Muscle of leg (tissue), 11 donors: ENCODE measurements around the gene TTC12. TPM values are rescaled to one million over a fixed set of nuclear protein-coding genes. Genes with fewer than 3 reads are reported as not detected.

ENCODE experiments used
- DNase-seq: peaks from one replicate; pipeline ENCODE4 v3.0.0; 2013
- H3K27ac ChIP-seq: one replicate; pipeline ENCODE4 v1.5.1; 2013; ENCODE audit warnings: mild to moderate bottlenecking, low read length, control low read depth
- H3K27me3 ChIP-seq: one replicate; pipeline ENCODE4 v1.6.1; 2013; ENCODE audit warnings: low read length; ENCODE audit not compliant: control insufficient read depth, insufficient read depth
- H3K36me3 ChIP-seq: one replicate; pipeline ENCODE4 v1.6.1; 2013; ENCODE audit warnings: low read length; ENCODE audit not compliant: control insufficient read depth, insufficient read depth
- H3K4me1 ChIP-seq: one replicate; pipeline ENCODE4 v1.6.1; 2013; ENCODE audit warnings: low read length; ENCODE audit not compliant: control insufficient read depth, insufficient read depth
- H3K4me3 ChIP-seq: one replicate; pipeline ENCODE4 v1.5.1; 2013; ENCODE audit warnings: low read length, control low read depth
- H3K9me3 ChIP-seq: replicated peaks from 2 replicates; pipeline ENCODE4 v1.6.1; 2013; ENCODE audit warnings: low read depth, low read length; ENCODE audit not compliant: control insufficient read depth
- WGBS: methylation state at CpG from one replicate; pipeline ENCODE4 v1.1.5; 2013; ENCODE audit warnings: missing lambda C conversion rate; ENCODE audit not compliant: insufficient coverage; 5-methylcytosine and 5-hydroxymethylcytosine counted together
- polyA plus RNA-seq, 8 donors: library from polyadenylated mRNA; unstranded; fragments of 120-200 nt; gene quantifications; one replicate each; pipeline versions ENCODE4 v1.2.1 to v1.2.3, GENCODE V29; 2013; ENCODE audit warnings: inconsistent platforms in 1 of 8, low replicate concordance in 1 of 8; ENCODE audit not compliant: insufficient read length in 8 of 8, insufficient read depth in 1 of 8
- total RNA-seq: library from RNA; stranded (reverse); fragments of 120-200 nt; gene quantifications from one replicate; pipeline ENCODE4 v1.2.4, GENCODE V29; 2013

TTC12 gene
- total and polyA plus RNA-seq, 9 donors = 6.5 to 11.2 (median 8.5) TPM

DNA sequence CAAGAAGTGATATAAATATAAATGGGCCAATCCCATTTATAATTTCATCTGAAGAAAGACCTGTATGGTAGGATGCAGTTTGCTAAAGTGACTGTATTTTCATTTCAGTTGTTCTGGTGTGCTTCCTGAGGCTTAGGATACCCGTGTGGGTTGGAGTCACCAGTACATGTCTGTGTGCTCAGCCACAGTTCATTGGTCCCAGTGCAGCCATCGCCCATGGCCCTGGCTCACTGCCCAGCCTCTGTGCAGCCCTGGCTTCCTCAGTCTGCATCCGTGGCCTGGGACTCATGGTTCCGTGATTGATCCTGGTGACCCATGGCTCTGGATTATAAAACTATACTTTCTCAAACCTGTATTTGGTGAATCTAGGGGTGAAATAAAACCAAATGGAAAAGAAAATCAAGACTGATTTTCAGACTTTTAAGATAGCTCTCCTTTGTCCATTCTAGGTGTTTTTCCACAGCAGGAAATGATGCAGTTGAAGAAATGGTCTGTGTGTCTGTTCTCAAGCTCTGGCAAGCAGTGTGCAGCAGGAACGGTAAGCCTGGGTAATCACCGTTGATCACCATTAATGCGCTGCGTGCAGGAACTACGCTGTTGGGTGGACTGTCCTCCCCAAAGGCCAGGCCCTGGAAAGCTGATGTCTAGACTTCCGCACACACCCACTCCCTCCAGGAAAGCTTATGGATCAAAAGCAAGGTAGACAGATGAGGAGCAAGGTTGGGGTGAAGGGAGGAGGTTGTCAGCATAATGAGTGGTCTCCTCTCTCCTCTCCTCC, 27.2 kb downstream of the TTC12 start:
- H3K27ac ChIP-seq = no peak overlapping the region
- peaks cover 20% of the 10 kb centered on the region for H3K36me3 ChIP-seq
- 54% methylated on average over 2 of the region's 10 CpGs for WGBS
- no peaks in the 10 kb centered on the region for H3K9me3 ChIP-seq
- no peaks in the 10 kb centered on the region for H3K4me1 ChIP-seq
- H3K27me3 ChIP-seq = no peaks in the 10 kb centered on the region
- no peak overlapping the region for H3K4me3 ChIP-seq
- DNase-seq = no peak

DNA sequence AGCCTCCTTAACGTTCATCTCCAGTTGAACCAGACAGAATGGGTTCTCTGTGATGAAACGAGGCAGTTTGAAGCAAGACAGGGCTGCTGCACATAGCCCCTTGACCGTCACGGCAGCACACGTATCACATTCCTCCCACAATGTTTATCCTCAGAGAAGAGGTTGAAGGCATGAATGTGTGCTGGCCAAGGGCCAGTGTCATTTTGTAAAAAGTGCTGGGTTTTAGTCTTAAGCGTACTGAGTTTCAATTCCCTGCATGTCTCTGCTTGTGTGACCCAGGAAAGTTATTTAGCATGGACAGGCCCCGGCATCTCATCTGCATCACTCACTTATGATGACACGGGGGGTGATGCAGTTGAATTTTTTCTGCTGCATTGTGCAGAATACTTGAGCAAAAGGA, 31.6 kb downstream of the TTC12 start:
- Histone ChIP-seq H3K4me1 (no peaks in the 10 kb centered on the region), H3K9me3 (no peaks in the 10 kb centered on the region), H3K27ac (no peak overlapping the region), H3K4me3 (no peak overlapping the region), H3K36me3 (peaks cover 11% of the 10 kb centered on the region), H3K27me3 (no peaks in the 10 kb centered on the region)
- 50% methylated on average over 1 of the region's 8 CpGs for WGBS
- DNase-seq = no peak

DNA sequence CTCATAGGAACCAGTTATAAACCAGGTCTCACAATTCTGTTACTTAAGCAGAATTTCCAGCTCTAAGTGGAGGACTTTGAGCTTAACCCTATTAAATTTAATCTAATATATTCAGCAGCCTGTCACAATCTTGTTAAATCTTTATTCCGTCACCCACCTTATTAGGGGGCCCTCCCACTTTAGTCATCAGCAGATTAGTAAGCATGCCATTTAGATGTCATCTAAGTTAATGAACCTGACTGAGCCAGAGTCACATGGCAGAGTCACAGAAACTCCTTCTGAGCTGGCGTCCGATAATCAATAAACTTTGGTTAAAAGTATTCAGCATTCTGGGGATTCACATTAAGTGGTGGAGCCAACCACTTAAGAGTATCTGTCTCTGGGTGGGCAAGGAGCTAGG, 35.1 kb downstream of the TTC12 start:
- H3K27me3 ChIP-seq = no peaks in the 10 kb centered on the region
- 80% methylated on average over 1 of the region's 3 CpGs for WGBS
- DNase-seq = no peak
- no peaks in the 10 kb centered on the region for H3K9me3 ChIP-seq
- H3K4me3 ChIP-seq = no peak overlapping the region
- no peaks in the 10 kb centered on the region for H3K4me1 ChIP-seq
- H3K36me3 ChIP-seq = peaks cover 14% of the 10 kb centered on the region
- H3K27ac ChIP-seq = no peak overlapping the region

- no peak overlapping the region for H3K27ac ChIP-seq
These were observed 36.1 kb downstream of the TTC12 start for GRCh38 chr11:113350336-113351067.

DNA sequence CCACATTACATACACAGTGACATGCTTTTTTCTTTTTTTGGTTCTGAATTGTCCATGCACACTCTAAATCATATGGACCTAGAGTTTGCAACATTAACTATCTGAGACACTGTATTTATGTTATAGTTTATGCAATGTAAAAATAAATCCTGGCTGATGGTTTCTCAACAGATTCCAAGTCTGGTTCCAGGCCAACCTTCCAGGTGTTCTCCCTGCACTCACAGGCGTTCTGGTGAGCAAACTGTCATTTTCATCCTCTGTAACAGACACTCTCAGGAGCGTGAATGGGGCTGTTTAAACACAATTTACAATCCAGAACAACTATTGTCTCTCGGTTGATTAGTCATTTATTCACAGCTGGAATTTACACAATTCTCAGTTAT, 36.7 kb downstream of the TTC12 start:
- H3K4me1 ChIP-seq = no peaks in the 10 kb centered on the region
- no peaks in the 10 kb centered on the region for H3K9me3 ChIP-seq
- peaks cover 14% of the 10 kb centered on the region for H3K36me3 ChIP-seq
- H3K4me3 ChIP-seq = no peak overlapping the region
- WGBS = 47% methylated on average over 2 of the region's 3 CpGs
- DNase-seq = no peak
- H3K27me3 ChIP-seq = no peaks in the 10 kb centered on the region
- no peak overlapping the region for H3K27ac ChIP-seq

More at GRCh38 chr11:113350336-113351067, 36.1 kb downstream of the TTC12 start:
- no peaks in the 10 kb centered on the region for H3K4me1 ChIP-seq
- 67% methylated on average over 7 of the region's 11 CpGs for whole genome bisulfite sequencing
- no peak overlapping the region for H3K4me3 ChIP-seq
- DNase-seq = no peak
- H3K9me3 ChIP-seq = no peaks in the 10 kb centered on the region
- H3K36me3 ChIP-seq = peaks cover 14% of the 10 kb centered on the region
- H3K27me3 ChIP-seq = no peaks in the 10 kb centered on the region

GRCh38 chr11:113351480-113351879, 37.1 kb downstream of the TTC12 start:
- Histone ChIP-seq H3K27me3 (no peaks in the 10 kb centered on the region), H3K36me3 (peaks cover 14% of the 10 kb centered on the region)

GRCh38 chr11:113356203-113356602, 41.8 kb downstream of the TTC12 start:
- peaks cover 4% of the 10 kb centered on the region for H3K9me3 ChIP-seq
- H3K4me3 ChIP-seq = no peak overlapping the region
- H3K4me1 ChIP-seq = no peaks in the 10 kb centered on the region
- H3K36me3 ChIP-seq = peaks cover 36% of the 10 kb centered on the region
- 100% methylated on average over 1 of the region's 3 CpGs for WGBS
- no peaks in the 10 kb centered on the region for H3K27me3 ChIP-seq
- no peak for DNase-seq
- no peak overlapping the region for H3K27ac ChIP-seq

More at GRCh38 chr11:113351480-113351879, 37.1 kb downstream of the TTC12 start:
- H3K4me1 ChIP-seq = no peaks in the 10 kb centered on the region
- no peak overlapping the region for H3K4me3 ChIP-seq
- H3K27ac ChIP-seq = no peak overlapping the region
- H3K9me3 ChIP-seq = peaks cover 2% of the 10 kb centered on the region
- no peak for DNase-seq
- 71% methylated on average over 2 of the region's 4 CpGs for WGBS

DNA sequence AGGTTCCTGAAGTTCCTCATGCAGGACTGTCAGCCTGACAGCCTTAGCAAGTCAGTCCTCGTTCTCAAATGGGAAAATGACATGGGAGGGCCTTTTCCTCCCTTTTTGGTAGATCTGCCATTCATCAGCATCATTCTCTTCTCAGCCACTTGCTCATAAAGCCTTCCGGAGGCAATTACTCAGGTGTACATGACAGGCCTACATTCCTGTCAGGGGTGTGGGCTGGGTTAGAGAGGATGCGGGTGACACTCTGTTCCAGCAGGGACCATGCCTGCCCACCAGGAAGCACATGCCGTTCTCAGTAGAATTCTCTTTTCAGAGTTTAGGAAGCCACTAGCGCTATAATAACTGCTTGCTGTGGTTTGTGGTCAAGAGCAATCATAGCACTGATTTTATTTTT, 49.0 kb downstream of the TTC12 start:
- peaks cover 57% of the 10 kb centered on the region for H3K36me3 ChIP-seq
- no peak overlapping the region for H3K27ac ChIP-seq
- no peak overlapping the region for H3K4me3 ChIP-seq
- no peak for DNase-seq
- 100% methylated on average over 1 of the region's 5 CpGs for WGBS
- no peaks in the 10 kb centered on the region for H3K27me3 ChIP-seq
- H3K4me1 ChIP-seq = no peaks in the 10 kb centered on the region
- no peaks in the 10 kb centered on the region for H3K9me3 ChIP-seq

DNA sequence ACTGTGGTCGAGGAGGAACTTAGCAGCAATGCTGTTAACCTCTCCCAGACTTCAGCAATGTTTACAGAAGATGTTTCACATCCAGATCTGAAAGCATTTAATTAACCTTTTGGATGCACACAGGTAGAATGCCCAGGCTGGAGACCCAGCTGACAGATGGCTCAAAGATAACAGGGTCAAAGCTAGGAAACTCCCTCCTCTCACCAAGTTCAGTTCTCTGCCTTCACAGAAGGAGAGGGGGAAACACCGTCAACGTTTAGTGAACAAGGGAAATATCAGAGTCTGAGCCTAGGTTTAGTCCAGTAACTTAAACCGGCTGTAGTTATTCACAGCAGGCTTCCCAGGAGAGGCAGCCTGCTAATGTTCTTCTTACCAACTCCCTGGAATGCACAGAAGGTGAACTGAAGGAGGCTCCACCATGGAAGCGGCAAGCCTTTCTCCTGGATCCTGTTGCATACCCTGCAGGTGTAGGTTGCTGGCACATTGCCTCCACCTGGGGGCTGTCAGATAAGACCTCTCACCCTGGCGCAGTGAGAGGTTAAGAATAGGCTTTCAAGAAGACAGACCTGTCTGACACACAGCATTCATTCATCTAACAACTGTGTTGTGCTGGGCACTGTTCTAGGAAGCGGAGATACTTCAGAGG, 49.7 kb downstream of the TTC12 start:
- Histone ChIP-seq H3K27me3 (no peaks in the 10 kb centered on the region), H3K36me3 (peaks cover 50% of the 10 kb centered on the region), H3K27ac (no peak overlapping the region), H3K4me3 (no peak overlapping the region), H3K4me1 (no peaks in the 10 kb centered on the region), H3K9me3 (no peaks in the 10 kb centered on the region)
- 78% methylated on average over 4 of the region's 7 CpGs for WGBS
- no peak for DNase-seq

DNA sequence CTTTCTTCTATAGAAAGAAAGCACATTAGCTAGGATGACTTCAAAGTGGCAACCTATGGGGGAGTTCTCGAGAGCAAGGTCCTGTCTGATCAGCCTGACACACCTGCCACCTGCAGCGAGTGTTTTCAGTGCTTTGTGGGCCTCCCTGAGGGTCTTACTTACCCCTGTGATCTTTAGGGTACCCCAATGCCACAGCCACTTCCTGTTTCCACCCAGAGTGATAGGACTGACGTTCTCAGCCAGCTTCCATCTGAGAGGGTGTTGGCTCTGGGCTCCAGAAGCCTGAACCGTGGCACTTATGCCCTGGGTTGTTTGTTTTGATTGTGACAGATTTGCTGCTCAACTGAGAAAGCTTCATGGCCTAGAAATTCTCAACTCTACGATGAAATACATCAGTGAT, 51.5 kb downstream of the TTC12 start:
- H3K4me1 ChIP-seq = no peaks in the 10 kb centered on the region
- H3K36me3 ChIP-seq = peaks cover 41% of the 10 kb centered on the region
- 87% methylated on average over 3 of the region's 5 CpGs for WGBS

More for the DNA sequence above, 51.5 kb downstream of the TTC12 start:
- Histone ChIP-seq H3K9me3 (no peaks in the 10 kb centered on the region), H3K4me3 (no peak overlapping the region), H3K27me3 (no peaks in the 10 kb centered on the region), H3K27ac (no peak overlapping the region)
- DNase-seq = no peak
